ENCODE data around the gene USP32.

The USP32 gene

GRCh38 chr17:60372790-60373483, 19.0 kb downstream of the USP32 start:
- Mint-ChIP-seq H3K27me3 (ENCODE audit: low read depth, poor library complexity) (no peaks in the 10 kb centered on the region), H3K4me1 (no peaks in the 10 kb centered on the region), H3K36me3 (ENCODE audit: low read depth) (peaks cover 22% of the 10 kb centered on the region), H3K27ac (peak overlapping the region; percentile 71), H3K4me3 (no peak overlapping the region), H3K9me3 (no peaks in the 10 kb centered on the region)
- DNase-seq, result no peak
- no peak for TF ChIP-seq CTCF (IDR thresholded peaks at IDR 0.05)

- no peaks in the 10 kb centered on the region for H3K4me1 Mint-ChIP-seq
- H3K27me3 Mint-ChIP-seq (ENCODE audit: low read depth, poor library complexity), result no peaks in the 10 kb centered on the region
- H3K36me3 Mint-ChIP-seq (ENCODE audit: low read depth), result peaks cover 20% of the 10 kb centered on the region
- H3K4me3 Mint-ChIP-seq, result no peak overlapping the region
- no peaks in the 10 kb centered on the region for H3K9me3 Mint-ChIP-seq
- no peak for TF ChIP-seq CTCF (IDR thresholded peaks at IDR 0.05)
- no peak for DNase-seq
- H3K27ac Mint-ChIP-seq, result no peak overlapping the region
These were observed 20.0 kb downstream of the USP32 start for GRCh38 chr17:60371818-60372510.

- H3K4me3 Mint-ChIP-seq, result no peak overlapping the region
- no peaks in the 10 kb centered on the region for H3K4me1 Mint-ChIP-seq
- no peaks in the 10 kb centered on the region for H3K9me3 Mint-ChIP-seq
- H3K27ac Mint-ChIP-seq, result no peak overlapping the region
- no peak for DNase-seq
- H3K36me3 Mint-ChIP-seq (ENCODE audit: low read depth), result peaks cover 17% of the 10 kb centered on the region
- H3K27me3 Mint-ChIP-seq (ENCODE audit: low read depth, poor library complexity), result no peaks in the 10 kb centered on the region
- no peak for TF ChIP-seq CTCF (IDR thresholded peaks at IDR 0.05)
These were observed 20.5 kb downstream of the USP32 start for GRCh38 chr17:60371416-60371815.

GRCh38 chr17:60369727-60370126, 22.2 kb downstream of the USP32 start:
- no peak for TF ChIP-seq CTCF (IDR thresholded peaks at IDR 0.05)
- Mint-ChIP-seq H3K4me3 (no peak overlapping the region), H3K27ac (no peak overlapping the region), H3K36me3 (ENCODE audit: low read depth) (peaks cover 17% of the 10 kb centered on the region), H3K4me1 (no peaks in the 10 kb centered on the region), H3K27me3 (ENCODE audit: low read depth, poor library complexity) (no peaks in the 10 kb centered on the region), H3K9me3 (no peaks in the 10 kb centered on the region)
- DNase-seq, result no peak

GRCh38 chr17:60363700-60364405, 28.1 kb downstream of the USP32 start:
- Mint-ChIP-seq H3K27ac (no peak overlapping the region), H3K27me3 (ENCODE audit: low read depth, poor library complexity) (no peaks in the 10 kb centered on the region), H3K9me3 (no peaks in the 10 kb centered on the region), H3K36me3 (ENCODE audit: low read depth) (peaks cover 17% of the 10 kb centered on the region), H3K4me1 (no peaks in the 10 kb centered on the region), H3K4me3 (no peak overlapping the region)
- no peak for DNase-seq
- no peak for TF ChIP-seq CTCF (IDR thresholded peaks at IDR 0.05)

Measured in nephron progenitor cell (in vitro differentiated cells).